GM23338 (cell line): ENCODE data around the gene PCK2. TPM values are rescaled to one million over a fixed set of nuclear protein-coding genes. Genes with fewer than 3 reads are reported as not detected.

Experiments used
- ATAC-seq: fragments of 200-7000 bp; cut with Tn5 transposase; 3 replicates; pipeline ENCODE4 v1.9.1; 2020
- DNase-seq: peaks from one replicate; pipeline ENCODE4 v3.0.0-alpha.2; 2015; ENCODE audit warnings: low spot score
- H2AFZ ChIP-seq: fragments of 200-600 bp; sonication (generic); 2 replicates; pipeline ENCODE4 v1.8.0; 2016; ENCODE audit warnings: antibody characterized with exemption, mild to moderate bottlenecking, moderate library complexity
- H3F3A ChIP-seq: fragments of 200-600 bp; sonication (generic); replicated peaks from 2 replicates; pipeline ENCODE4 v1.8.0; 2017; ENCODE audit warnings: antibody characterized with exemption, mixed run types, low read depth
- H3K27ac ChIP-seq: fragments of 200-600 bp; sonication (generic); 2 replicates; pipeline ENCODE4 v1.6.1; 2016; ENCODE audit warnings: low read depth
- H3K27me3 ChIP-seq: fragments of 200-600 bp; sonication (generic); 2 replicates; pipeline ENCODE4 v1.8.0; 2016; ENCODE audit warnings: mild to moderate bottlenecking, mixed run types, moderate library complexity; ENCODE audit not compliant: insufficient read depth
- H3K36me3 ChIP-seq: fragments of 200-600 bp; sonication (generic); 2 replicates; pipeline ENCODE4 v1.8.0; 2016; ENCODE audit warnings: mild to moderate bottlenecking; ENCODE audit not compliant: insufficient read depth
- H3K4me1 ChIP-seq: fragments of 200-600 bp; sonication (generic); 2 replicates; pipeline ENCODE4 v1.8.0; 2016; ENCODE audit warnings: mild to moderate bottlenecking, moderate library complexity; ENCODE audit not compliant: insufficient read depth
- H3K4me2 ChIP-seq: fragments of 200-600 bp; sonication (generic); 2 replicates; pipeline ENCODE4 v1.7.1; 2017; ENCODE audit warnings: mixed run types
- H3K4me3 ChIP-seq: fragments of 200-600 bp; sonication (generic); 2 replicates; pipeline ENCODE4 v1.6.1; 2016; ENCODE audit warnings: mixed run types
- H3K79me2 ChIP-seq: fragments of 200-600 bp; sonication (generic); replicated peaks from 2 replicates; pipeline ENCODE4 v1.8.0; 2017; ENCODE audit warnings: mild to moderate bottlenecking; ENCODE audit not compliant: insufficient read depth
- H3K9me2 ChIP-seq: fragments of 200-600 bp; sonication (generic); 2 replicates; pipeline ENCODE4 v1.8.0; 2017; ENCODE audit not compliant: insufficient read depth
- H4K20me1 ChIP-seq: fragments of 200-600 bp; sonication (generic); replicated peaks from 2 replicates; pipeline ENCODE4 v1.8.0; 2017; ENCODE audit warnings: mild to moderate bottlenecking; ENCODE audit not compliant: insufficient read depth
- H3K27ac Mint-ChIP-seq: 2 replicates; pipeline ENCODE4 v1.8.0; 2020; ENCODE audit warnings: inconsistent platforms, mild to moderate bottlenecking, moderate library complexity, mixed read lengths
- H3K27me3 Mint-ChIP-seq: 3 replicates; pipeline ENCODE4 v1.8.0; 2022; ENCODE audit warnings: low read depth, mild to moderate bottlenecking, moderate library complexity, mixed read lengths, inconsistent platforms; ENCODE audit not compliant: insufficient read depth, poor library complexity
- H3K36me3 Mint-ChIP-seq: 3 replicates; pipeline ENCODE4 v1.8.0; 2021; ENCODE audit warnings: low read depth, mild to moderate bottlenecking, inconsistent platforms, moderate library complexity, mixed read lengths
- H3K4me1 Mint-ChIP-seq: 3 replicates; pipeline ENCODE4 v1.8.0; 2020; ENCODE audit warnings: mild to moderate bottlenecking, inconsistent platforms, mixed read lengths
- H3K4me3 Mint-ChIP-seq: 3 replicates; pipeline ENCODE4 v1.8.0; 2021; ENCODE audit warnings: moderate library complexity, mild to moderate bottlenecking, inconsistent platforms, mixed read lengths
- H3K9me3 Mint-ChIP-seq: 3 replicates; pipeline ENCODE4 v1.8.0; 2020; ENCODE audit warnings: moderate library complexity, mild to moderate bottlenecking, inconsistent platforms, mixed read lengths
- CTCF ChIP-seq, 2 experiments: fragments of 200-600 bp in 1 of 2; sonication (generic) in 1 of 2; conservative IDR thresholded peaks; 2 replicates each; pipeline versions ENCODE4 v1.5.1 to v1.6.1; 2016 to 2017; ENCODE audit warnings: antibody characterized with exemption in 2 of 2, low read depth in 2 of 2, mild to moderate bottlenecking in 2 of 2, moderate library complexity in 1 of 2
- ETS1 ChIP-seq: IDR thresholded peaks from 2 replicates; pipeline ENCODE4 v1.6.1; 2016; ENCODE audit warnings: antibody characterized with exemption
- EZH2phosphoT487 ChIP-seq: fragments of 200-600 bp; sonication (generic); IDR thresholded peaks from one replicate; pipeline ENCODE4 v1.8.1; 2018; ENCODE audit warnings: antibody characterized with exemption; ENCODE audit not compliant: unreplicated experiment
- NANOG ChIP-seq: IDR thresholded peaks from 2 replicates; pipeline ENCODE4 v1.6.1; 2016; ENCODE audit warnings: antibody characterized with exemption, borderline replicate concordance
- ZNF114 ChIP-seq: fragments of 250-450 bp; sonication (Bioruptor Pico); IDR thresholded peaks from 2 replicates; pipeline ENCODE4 v1.5.0; 2020; ENCODE audit warnings: mild to moderate bottlenecking, moderate library complexity
- ZNF462 ChIP-seq: fragments of 250-450 bp; sonication (Bioruptor Pico); IDR thresholded peaks from 2 replicates; pipeline ENCODE4 v1.5.0; 2020; ENCODE audit warnings: mild to moderate bottlenecking, moderate library complexity
- polyA plus RNA-seq: library from polyadenylated mRNA; unstranded; fragments of >200 nt; fragmentation: Nextera tagmentation; extraction: Ambion mirVana; gene quantifications from 2 replicates; pipeline ENCODE4 v1.2.1, GENCODE V29; 2016
- total RNA-seq: library from RNA; depleted of rRNA; stranded (reverse); fragments of >200 nt; shearing (Covaris generic); gene quantifications from 2 replicates; pipeline ENCODE4 v1.2.3, GENCODE V29; 2014

The PCK2 gene
- total and polyA plus RNA-seq, 2 experiments from 2014 or later, result 53.5 to 103 TPM

GRCh38 chr14:24072881-24073877 lies 20.9 kb upstream of the PCK2 start:
- H3K36me3 Mint-ChIP-seq, result no peaks in the 10 kb centered on the region
- peak; percentile 33 for ATAC-seq
- H3K4me1 Mint-ChIP-seq, result peaks cover 14% of the 10 kb centered on the region
- no peak overlapping the region for H3K4me3 Mint-ChIP-seq
- Histone ChIP-seq H3K9me2 (no peaks in the 10 kb centered on the region), H4K20me1 (no peaks in the 10 kb centered on the region), H3K4me1 (no peaks in the 10 kb centered on the region), H3K4me3 (no peak overlapping the region), H3K79me2 (no peaks in the 10 kb centered on the region), H3K27ac (no peak overlapping the region), H3F3A (no peaks in the 10 kb centered on the region), H2AFZ (no peak overlapping the region), H3K36me3 (no peaks in the 10 kb centered on the region), H3K27me3 (no peaks in the 10 kb centered on the region), H3K4me2 (no peak overlapping the region)
- no peak overlapping the region for H3K27ac Mint-ChIP-seq
- TF ChIP-seq NANOG (no peak), ETS1 (no peak), ZNF114 (CRISPR knock-in tag) (no peak), CTCF (conservative IDR thresholded peaks at IDR 0.05; ENCODE audit: low read depth in 2 of 2) (no peak), ZNF462 (CRISPR knock-in tag) (no peak), EZH2phosphoT487 (no peak)
- peaks cover 13% of the 10 kb centered on the region for H3K27me3 Mint-ChIP-seq
- no peak for DNase-seq
- no peaks in the 10 kb centered on the region for H3K9me3 Mint-ChIP-seq
